ENCODE data around the gene FGF3. TPM values are rescaled to one million over a fixed set of nuclear protein-coding genes. Genes with fewer than 3 reads are reported as not detected.

FGF3 gene
- total RNA-seq, 1 donor from 2014 or later, result not detected

DNA sequence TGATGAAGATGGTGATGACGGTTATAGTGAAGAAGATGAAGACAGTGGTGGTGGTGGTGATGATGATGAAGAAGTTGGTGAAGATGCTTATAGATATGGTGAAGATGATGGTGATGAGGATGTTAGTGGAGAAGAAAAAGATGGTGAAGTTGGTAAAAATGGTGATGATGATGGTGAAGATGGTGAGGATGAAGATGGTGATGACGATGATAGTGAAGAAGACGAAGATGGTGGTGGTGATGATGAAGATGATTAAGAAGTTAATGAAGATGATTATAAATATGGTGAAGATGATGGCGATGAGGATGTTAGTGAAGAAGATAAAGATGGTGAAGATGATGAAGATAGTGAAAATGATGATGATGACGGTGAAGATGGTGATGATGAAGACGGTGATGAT lies 25.2 kb upstream of the FGF3 start:
- DNase-seq (ENCODE audit: low read depth in 2 of 2), result no peak

DNA sequence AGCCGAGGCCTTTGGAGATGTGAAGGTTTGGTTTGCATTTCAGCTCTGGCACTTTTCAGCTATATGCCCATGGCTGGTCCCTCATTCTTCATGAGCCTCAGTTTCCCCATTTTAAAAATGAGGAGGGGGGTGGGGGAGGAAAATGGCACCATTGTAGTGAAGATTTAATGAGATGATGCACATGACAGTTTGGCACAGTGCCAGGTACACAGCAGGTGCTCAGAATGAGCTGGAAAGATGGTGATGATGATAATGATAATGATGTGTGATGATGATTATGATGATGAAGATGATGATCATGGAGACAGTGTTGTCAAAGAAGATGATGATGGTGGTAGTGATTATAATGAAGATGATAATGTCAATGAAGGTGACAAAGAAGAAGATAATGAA lies 24.3 kb upstream of the FGF3 start:
- DNase-seq (ENCODE audit: low read depth in 2 of 2), result no peak

DNA sequence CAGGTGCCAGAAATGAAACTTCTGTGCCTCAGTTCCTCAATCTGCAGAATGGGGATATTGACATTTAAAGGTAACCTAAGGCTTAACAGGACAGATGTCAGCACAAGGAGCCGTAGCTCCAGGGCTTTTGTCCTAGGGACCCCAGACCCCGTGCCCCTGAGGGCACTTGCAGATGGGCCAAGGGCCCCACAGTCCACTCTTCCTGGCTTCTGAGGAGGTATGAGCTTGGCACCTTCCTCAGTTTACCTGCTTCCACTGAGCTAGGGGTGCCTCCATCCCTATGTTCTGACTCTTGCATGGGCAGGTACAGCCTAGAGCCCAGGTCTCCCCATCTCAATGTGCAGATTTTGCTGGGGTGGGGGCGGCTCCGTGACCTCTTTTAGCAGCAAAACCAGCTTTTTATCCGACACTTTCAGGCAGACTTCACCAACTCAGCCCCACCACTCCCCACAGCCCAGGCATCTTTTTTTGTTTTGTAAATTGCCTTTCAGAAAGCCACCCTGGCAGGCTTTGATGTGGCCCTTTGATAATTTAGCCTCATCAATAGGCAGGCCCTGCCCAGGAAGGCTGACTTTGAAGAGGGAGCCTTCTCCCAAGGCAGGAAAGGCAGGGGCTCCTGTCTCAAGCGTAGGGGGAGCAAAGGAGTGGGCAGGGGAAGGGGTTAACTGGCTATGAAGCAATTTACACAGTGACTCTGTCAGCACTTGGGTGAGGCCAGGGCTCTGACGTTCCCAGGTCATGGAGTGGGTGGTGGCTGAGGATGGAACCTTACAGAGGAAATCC lies 23.7 kb upstream of the FGF3 start:
- no peak for DNase-seq (ENCODE audit: low read depth in 2 of 2)

DNA sequence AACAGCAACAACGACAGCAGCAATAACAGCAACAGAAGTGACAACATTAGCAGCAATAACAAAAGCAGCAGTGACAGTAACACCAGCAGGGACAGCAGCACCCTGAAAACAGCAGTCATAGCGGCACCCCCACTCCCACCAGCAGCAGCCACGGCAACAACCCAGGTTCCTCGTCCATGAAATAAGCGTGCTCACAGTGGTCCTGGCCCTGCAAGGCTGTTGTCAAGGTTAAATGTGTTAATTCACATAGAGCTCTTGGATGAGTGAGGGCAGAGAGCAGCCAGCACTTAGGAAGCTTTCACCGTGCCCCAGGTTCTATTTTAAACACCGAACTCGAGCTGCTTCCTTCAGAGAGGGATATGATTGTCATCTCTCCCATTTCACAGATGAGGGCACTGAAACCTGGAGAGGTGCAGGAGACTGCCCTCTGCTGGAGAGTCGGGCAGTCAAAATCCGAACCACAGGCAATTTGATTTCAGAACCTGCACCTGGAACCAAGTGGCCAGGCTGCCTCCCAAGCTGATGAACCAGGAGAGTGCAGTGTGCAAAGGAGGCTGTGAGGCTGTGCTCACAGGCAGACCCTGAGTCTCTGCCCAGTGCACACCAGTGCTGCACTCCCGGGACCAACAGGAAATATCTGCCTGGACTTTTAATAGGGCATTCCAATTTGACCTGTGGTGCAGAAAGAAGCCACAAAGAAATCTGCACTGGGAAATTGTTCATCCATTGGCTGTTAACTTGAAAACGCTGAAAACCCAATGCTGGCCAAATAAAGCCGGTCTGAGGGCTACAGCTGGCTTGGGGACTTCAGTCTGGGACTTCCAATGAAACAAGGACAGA lies 22.9 kb upstream of the FGF3 start:
- peak; percentile 30 to 34 for DNase-seq (ENCODE audit: low read depth in 2 of 2)

DNA sequence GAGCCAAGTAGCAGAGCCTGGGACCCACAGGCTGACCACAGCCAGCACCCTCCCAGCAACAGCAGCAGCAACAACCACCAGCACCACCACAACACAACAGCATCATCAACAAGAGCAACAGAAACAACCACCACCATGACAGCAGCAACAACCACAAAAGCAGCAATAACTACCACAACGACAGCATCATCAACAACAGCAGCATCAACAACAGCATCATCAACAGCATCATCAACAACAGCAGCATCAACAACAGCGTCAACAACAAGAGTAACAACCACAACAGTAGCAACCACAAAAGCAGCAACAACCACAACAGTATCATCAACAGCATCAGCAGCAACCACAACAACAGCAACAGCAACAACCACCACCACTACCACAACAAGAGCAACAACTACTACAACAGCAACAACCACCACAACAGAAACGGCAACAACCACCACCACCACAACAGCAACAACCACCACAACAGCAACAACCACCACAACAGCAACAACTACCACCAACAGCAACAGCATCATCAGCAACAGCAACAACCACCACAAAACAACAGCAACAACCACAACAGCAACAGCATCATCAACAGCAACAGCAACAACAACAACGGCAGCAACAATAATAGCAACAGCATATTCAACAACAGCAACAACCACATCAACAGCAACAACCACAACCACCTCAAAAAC lies 22.1 kb upstream of the FGF3 start:
- no peak for DNase-seq (ENCODE audit: low read depth in 2 of 2)

DNA sequence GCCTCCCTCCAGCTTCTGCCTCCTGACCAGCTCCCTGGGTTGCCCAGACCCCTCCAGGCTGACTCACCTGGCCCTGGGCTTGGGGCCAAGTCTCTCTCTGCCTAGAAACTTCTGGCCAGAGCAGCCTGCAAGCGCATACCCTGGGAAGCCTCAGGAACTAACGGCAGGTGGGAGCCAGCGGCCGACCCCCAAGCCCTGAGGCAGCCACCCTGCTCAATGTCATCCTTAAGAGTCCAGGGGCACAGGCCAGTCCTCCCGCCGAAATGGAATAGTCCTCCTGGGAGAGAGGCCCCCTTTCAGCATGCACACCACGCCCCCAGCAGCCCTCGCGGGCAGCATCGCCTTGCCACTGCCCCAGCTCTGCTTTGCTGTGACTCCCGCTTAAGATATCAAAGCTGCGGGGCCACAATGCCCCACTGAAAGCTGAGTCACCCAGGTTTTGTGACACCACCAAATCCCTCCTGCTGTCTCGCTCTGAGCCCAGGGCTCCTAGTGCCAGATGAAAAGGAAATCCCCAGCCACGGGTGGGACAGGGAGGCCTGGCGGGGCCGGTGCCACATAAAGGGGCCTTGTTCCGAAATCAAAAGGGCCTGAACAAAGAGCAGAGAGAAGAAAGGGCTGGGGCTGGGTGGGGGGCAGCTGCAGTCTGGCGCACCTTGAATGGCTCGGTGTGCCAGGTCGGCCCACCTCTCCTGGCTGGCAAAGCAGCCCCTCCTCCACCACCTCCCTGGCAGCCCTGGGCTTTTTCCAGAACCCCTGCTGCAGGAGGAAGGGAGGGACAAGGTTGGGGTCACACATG lies 21.4 kb upstream of the FGF3 start:
- no peak for DNase-seq (ENCODE audit: low read depth in 2 of 2)

DNA sequence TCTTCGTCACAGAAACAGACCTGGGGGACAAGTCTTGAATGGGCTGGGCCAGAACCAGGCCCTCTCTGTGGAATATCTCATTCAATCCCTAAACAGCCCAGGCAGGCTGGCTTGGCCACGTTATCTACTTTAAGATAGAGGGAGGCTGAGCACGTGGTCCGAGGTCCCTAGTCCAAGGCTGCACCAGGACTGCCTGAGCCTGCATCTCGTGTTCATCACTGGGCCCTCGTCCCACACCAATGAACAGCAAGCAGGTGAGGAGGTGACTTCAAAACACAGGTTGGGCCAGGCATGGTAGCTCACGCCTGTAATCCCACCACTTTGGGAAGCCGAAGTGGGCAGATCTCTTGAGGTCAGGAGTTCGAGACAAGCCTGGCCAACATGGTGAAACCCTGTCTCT lies 20.3 kb upstream of the FGF3 start:
- DNase-seq (ENCODE audit: low read depth in 2 of 2), result no peak

DNA sequence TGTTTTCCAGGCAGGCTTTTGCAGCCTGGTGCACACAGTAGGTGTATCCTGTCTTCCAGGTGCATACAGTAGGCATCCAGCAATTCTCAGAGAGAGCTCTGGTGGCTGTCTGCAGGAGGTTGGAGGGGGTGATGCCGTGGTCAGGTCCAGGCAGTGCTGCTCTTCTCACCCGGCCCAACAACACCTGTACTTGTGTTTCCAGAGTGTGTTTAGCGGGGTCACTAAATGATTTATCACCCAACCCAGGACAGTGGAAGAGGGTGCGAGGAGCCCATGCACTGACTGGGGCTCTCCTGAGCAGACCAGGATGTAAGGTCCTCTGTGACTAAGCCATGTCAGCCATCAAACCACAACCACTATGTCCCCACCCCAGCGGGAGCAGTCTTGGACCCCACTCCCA lies 18.6 kb upstream of the FGF3 start:
- no peak for DNase-seq (ENCODE audit: low read depth in 2 of 2)

DNA sequence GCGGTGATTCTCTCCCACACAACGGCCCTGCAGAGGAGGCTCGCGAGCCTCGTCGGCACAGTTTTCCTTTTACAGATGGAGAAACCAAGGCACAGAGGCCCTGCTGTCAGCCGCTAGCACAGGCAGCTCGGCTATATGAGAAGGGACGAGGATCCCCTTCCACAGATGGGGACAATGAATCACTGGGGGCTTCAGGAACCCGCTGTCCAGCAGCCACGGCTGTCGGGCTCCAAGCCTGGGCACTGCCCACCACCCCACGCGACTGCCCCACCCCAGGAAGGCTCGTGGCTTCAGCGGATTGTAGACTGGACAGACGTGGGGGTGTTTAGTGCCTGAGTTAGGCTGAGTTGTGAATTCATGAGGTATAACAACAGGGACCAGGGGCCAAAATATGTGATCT lies 17.2 kb upstream of the FGF3 start:
- DNase-seq (ENCODE audit: low read depth in 2 of 2), result no peak

DNA sequence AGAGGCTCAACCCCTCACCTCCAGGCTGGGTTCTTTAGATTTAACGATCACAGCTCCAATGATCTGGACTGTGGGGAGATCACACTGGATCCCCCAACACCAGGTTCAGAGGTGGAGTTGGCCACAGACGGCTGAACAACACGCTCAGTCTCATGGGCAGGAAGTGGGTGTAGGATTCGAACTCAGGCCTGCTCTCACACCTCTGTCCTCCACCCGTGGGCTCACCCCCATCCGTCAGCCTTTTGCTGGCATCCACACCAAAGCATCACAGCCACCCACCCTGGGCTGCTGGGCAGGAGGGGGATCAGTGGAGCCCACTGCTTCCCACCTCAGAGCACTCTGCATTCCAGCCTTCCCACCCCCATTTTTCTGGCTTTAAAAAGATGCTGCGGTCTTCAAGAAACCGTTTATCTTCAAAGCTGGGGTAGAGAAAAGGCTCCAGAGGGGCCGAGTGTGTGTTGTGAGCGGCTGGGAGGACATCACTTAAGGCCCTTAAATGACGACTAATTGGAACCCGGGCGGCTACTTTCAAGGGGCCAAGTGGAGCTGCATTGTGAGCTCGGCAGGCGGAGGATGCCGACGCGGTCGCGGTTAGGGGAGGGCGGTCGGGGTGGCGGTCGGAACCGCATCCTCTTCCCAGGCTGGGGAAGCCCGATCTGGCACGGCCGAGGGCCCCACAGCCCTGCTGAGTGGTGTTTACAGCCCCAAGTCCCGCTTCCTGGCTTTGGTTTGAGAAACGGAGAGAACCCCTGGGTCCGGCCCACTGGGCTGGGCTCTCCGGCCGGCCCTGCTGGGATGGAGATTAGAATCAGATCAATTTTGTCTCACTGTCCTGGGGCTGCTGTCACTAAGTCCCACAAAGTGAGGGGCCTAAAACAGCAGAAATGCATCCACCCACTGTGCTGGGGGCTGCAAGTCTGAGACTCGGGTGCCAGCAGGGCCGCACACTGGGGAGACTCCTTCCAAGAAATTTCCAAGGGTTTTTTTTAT lies 15.9 kb upstream of the FGF3 start:
- DNase-seq (ENCODE audit: low read depth in 2 of 2), result no peak

DNA sequence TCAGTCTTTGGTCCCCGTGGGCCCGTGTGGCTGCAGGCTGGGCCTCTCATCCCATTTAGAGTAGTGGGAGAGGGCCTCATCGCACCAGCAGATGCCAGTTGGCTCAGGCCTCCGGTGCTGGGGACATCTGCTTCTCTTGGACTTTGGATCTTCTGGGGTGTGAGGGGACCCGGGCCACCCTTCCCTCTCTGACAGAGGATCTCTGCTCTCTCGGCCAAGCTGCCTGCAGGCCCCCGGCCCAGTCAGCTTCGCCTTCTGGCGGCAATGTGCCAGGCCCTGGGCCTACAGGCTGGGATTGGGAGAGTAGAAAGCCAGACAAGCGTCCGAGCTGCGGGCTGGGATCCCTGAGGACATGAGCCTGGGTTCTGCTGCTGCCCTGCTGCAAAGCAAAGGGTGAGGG lies 15.0 kb upstream of the FGF3 start:
- DNase-seq (ENCODE audit: low read depth in 2 of 2), result no peak

DNA sequence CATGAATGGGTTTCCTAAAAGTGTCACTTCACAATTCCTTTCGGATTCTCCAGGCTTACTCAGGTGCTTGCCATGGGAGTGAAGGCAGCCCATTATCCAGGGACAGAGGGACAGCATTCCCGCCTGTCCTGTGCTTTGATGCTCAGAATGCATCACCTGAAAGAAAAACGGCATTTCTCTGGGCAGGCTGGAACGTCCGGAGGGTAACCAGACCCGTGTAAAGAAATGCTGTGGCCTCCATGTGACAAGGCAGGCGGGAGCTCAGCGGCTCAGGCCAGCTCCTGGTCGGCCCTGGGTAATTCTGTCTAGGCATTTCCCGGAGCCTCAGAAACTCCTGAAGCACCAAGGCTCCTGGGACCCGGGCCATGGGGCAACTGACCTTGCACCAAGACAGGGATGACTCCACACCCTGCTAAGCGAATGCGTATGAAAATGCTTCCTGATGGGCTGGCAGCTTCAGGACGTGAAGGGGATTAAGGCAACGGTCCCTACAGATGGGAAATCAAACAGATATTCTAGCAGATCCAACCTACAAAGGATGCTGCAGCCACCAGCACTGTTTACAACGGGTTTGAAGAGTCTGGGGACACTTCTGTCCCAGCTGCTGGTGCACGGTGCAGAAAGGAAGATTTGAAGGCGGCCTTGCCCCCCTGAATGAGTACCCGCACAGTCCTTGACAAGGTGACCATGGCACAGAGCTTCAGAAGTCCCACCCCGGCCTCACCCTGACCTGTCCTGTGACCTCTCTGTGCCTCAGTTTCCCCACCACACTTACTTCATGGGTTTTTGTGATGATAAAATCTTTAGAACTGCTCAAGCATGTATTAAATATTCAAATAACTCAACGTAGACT lies 13.6 kb upstream of the FGF3 start:
- no peak for DNase-seq (ENCODE audit: low read depth in 2 of 2)

DNA sequence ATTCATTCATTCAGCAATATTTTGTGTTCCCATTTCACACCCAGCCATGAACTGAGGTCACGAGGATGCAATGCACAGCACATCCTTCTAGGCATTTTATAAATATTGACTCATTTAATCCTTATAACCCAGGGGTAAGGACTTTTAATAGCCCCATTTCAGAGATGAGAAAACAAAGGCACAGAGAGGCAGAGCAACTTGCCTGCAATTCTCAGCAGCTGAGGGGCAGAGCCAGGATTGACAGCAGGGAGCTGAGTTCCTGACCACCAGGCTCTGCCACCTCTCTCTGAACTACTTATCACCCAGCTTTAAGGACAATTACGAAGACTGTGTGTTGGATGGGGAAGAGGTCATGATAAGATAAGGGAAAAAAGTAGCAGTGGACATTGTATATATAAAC lies 12.8 kb upstream of the FGF3 start:
- no peak for DNase-seq (ENCODE audit: low read depth in 2 of 2)

DNA sequence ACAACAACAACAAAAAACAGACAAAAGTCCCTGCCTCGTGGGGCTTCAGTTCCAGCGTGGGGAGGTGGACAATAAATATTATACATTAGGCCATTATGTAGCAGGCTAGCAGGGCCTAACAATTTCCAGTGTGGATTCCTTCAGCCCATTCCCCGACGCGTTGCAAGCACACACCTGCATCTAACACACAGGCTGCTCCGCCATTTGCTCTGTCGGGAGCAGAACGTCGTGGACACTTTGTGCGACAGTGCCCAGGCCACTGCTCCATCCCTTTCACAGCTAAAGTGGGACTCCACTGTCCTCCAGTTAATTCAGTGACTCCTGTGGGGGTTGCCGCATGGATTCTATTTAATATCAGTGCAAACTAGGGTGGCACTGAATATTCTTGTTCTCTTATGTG lies 10.9 kb upstream of the FGF3 start:
- no peak for DNase-seq (ENCODE audit: low read depth in 2 of 2)

DNA sequence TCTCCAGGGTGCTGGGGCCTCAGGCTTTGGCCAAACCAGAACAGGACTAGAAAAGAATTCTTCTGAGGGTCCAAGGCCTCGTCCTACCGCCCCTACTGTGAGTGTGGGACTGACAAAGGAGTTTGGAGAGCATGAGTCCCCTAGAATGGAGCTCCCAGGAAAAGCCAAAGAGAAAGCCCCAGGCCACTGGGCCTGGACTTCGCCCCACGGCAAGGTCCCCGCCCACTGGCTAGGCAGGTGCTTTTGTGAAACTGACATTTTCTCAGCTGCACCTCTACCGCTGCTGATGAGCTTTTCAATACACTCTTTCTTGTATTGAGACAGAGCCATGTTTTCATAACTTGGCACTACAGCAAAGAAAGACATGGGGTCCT lies 9.7 kb upstream of the FGF3 start:
- DNase-seq (ENCODE audit: low read depth in 2 of 2), result no peak

DNA sequence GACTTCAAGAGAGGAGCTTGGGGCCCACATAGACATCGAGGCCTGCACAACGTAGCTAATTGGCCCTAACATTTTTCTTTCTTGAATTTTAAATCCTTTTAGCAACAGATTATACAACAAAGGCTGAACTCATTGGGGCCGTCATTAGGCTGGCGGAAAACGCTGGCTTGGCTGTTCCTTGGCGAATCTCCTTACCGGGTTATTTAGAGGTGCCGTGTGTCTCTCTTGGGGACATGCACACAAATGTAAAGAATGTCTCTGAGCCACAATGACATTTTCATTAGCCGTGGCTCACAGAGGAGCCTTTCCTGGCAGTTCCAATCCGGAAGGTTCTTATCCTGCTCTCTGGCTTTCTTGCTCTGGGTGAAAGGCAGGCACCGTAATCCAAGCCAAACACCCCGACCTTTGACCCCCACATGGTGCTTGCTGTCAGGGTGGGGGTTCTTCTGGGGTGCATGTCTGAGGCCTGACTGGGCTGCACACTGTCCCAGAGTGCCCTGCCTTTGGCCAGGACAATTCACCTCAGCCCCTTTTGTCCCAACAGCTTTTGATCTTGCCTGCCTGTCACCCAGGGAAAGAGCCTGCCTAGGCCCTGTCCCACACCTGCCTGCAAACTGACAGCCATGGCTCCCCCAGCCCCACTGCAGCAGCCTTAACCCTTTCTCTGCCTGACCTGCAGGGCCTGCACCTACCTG lies 9.2 kb upstream of the FGF3 start:
- DNase-seq (ENCODE audit: low read depth in 2 of 2), result no peak

DNA sequence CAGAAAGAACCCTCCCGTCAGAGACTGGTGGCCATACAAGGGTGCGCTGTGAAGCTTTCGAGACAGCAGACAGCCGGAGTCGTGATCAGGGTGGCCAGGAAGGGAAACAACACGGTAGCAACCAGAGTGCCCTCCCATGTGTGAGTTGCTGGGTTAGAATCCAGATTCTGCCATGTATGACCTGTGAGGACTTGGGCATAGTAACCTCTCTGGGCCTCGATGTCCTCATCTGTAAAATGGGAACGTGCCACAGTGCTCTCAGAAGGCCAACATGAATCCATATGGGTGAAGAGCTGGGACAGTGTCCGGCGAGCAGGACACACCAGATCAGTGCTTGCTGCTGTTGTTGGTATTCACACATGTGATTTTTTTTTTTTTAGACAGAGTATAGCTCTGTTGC lies 7.6 kb upstream of the FGF3 start:
- DNase-seq (ENCODE audit: low read depth in 2 of 2), result no peak

DNA sequence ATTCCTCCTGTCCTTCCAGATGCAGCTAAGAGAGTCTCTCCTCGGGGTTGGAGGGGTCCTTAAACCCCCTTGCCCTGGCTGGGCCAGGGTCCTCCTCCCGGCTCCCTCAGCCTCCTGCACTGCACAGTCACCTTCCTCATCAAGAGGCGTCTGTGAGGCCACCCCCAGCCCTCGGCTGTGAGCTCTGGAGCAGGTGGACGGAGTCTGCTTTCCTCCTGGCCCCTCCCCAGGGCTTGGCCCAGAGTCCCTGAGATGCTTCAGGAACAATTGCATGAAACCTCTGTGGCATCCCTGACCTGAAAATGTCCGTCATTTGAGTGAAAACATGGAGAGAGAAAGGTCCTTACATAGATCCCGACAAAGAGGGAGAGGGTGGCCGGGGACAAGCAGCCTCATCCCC lies 6.7 kb upstream of the FGF3 start:
- DNase-seq (ENCODE audit: low read depth in 2 of 2), result no peak
